Measurements from ENCODE around the gene B3GNT2. TPM values are rescaled to one million over a fixed set of nuclear protein-coding genes. Genes with fewer than 3 reads are reported as not detected.

Gene B3GNT2
- total RNA-seq, 1 experiment from 2014 or later, result 14.0 TPM

DNA sequence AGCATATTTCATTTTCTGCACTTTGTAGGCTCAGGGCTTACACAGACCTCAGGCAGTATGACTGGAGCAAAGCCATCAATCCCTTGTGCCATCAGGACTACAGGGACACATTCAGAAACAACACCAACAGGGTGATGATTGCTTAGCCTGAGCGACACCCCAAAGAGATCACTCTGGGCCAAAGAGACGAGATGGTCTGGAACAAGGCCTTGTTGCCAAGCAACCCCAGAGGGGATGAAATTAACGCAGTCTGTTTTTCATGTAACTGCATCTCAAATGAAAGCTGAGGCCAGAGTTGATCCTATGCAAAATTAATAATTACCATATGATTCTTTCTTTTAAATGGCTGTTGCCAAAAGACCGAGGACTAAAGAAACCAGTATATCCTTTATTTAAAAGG lies 20.2 kb upstream of the B3GNT2 start:
- no peak for DNase-seq (ENCODE audit: low read depth in 1 of 2, low spot score in 2 of 2)
- H3K27ac ChIP-seq, result no peak overlapping the region

DNA sequence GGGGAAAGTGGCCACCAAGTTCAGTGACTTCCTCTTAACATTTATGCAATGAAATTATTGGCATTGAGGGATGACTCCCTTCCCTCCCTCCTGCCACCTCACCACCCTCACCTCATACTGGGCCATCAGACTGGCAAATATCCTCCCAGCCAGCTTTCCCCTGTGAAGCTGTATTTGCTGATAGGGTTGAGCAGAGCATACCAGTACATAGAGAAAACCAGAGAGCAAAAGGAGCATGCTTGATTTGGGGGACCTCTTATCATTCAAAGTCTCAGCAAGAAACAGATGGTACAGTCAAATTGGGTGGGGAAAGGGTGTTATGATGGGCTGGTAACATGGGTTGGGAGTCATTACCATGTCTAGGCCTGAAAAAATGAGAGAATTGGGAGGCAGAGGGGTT lies 19.1 kb upstream of the B3GNT2 start:
- H3K9me3 ChIP-seq (replicated peaks), result no peaks in the 10 kb centered on the region
- no peak overlapping the region for H3K27ac ChIP-seq
- no peaks in the 10 kb centered on the region for H3K4me1 ChIP-seq (replicated peaks)
- no peak overlapping the region for H3K4me3 ChIP-seq
- no peaks in the 10 kb centered on the region for H3K36me3 ChIP-seq
- no peak for DNase-seq (ENCODE audit: low read depth in 1 of 2, low spot score in 2 of 2)
- H3K27me3 ChIP-seq (replicated peaks), result no peaks in the 10 kb centered on the region

More for the DNA sequence above, 20.2 kb upstream of the B3GNT2 start:
- H3K4me3 ChIP-seq, result no peak overlapping the region
- H3K9me3 ChIP-seq (replicated peaks), result no peaks in the 10 kb centered on the region
- H3K27me3 ChIP-seq (replicated peaks), result no peaks in the 10 kb centered on the region
- H3K4me1 ChIP-seq (replicated peaks), result no peaks in the 10 kb centered on the region
- H3K36me3 ChIP-seq, result no peaks in the 10 kb centered on the region

DNA sequence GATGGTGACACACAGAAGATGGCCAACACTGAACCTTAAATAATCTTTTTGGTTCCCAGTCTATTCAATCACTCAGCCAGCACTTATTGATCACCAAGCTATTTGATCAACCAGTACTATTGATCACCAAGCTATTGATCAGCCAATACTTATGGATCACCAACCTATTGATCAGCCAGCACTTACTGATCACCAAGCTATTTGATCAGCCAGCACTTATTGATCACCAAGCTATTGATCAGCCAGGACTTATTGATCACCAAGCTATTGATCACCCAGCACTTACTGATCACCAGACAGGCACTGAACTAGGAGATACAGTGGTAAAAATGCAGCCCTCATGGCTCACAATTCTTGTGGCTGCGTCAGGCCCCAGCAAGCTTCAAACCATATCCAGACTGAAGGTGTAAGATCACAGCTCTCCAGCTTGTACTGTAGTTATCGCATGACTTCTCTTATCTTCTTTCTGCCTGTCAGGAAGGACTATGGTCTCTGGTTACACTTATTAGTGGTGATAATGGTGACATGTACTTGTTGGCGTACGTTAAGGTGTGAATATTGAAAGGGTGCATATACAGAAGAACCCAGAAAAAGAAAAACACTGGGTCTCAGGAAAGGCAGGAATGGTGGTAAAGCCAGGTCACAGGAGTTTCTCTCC lies 18.4 kb upstream of the B3GNT2 start:
- DNase-seq (ENCODE audit: low read depth in 1 of 2, low spot score in 2 of 2), result no peak
- Histone ChIP-seq H3K27me3 (replicated peaks) (no peaks in the 10 kb centered on the region), H3K4me1 (replicated peaks) (no peaks in the 10 kb centered on the region), H3K4me3 (no peak overlapping the region), H3K9me3 (replicated peaks) (no peaks in the 10 kb centered on the region), H3K36me3 (no peaks in the 10 kb centered on the region), H3K27ac (no peak overlapping the region)

DNA sequence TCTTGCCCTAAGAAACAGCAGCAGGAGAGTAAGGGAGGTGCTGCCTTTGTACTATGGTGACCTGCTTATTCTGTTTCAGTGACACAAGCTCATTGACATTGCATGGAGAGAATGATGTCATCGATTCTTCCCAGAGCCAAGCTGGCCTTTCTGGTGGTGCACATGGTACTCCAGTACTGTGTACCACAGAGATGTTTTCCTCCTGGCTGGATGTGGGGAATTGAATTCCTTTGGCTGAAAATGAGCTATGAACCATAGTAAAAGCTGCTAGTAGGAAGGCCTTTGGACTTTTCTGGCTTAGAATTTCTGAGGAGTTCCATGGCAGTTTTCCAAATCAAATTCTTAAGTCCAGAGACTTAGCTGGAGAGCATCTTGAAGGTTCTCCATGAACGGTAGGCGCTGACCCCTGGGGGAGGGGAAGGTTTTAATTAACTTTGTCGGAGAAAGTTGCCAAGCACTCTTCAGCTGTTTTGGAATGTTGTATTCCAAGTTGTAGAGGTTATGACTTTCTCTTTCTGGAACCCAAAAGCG lies 17.1 kb upstream of the B3GNT2 start:
- no peaks in the 10 kb centered on the region for H3K27me3 ChIP-seq (replicated peaks)
- no peak overlapping the region for H3K27ac ChIP-seq
- no peak for DNase-seq (ENCODE audit: low read depth in 1 of 2, low spot score in 2 of 2)
- H3K4me1 ChIP-seq (replicated peaks), result no peaks in the 10 kb centered on the region
- no peaks in the 10 kb centered on the region for H3K9me3 ChIP-seq (replicated peaks)
- H3K36me3 ChIP-seq, result no peaks in the 10 kb centered on the region
- H3K4me3 ChIP-seq, result no peak overlapping the region

DNA sequence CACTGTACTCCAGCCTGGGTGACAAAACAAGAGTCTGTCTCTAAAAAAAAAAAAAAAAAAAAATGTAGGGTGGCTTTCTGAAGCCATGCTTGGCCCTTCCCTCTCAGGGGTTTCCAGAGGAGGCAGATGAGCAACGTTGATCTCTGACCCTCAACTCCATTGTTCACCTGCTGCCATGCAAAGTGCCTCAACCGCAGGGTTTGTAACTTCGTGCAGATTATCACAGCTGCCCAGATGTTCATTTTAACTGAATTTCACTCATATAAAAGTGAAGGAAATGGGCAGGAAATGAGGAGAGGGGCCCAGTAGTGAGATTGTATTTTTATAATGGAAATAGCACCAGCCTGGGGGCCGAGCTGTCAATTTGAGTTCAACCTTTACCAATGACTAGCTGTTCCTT lies 14.9 kb upstream of the B3GNT2 start:
- no peak overlapping the region for H3K4me3 ChIP-seq
- H3K4me1 ChIP-seq (replicated peaks), result no peaks in the 10 kb centered on the region
- H3K9me3 ChIP-seq (replicated peaks), result no peaks in the 10 kb centered on the region
- H3K36me3 ChIP-seq, result no peaks in the 10 kb centered on the region
- no peak for DNase-seq (ENCODE audit: low read depth in 1 of 2, low spot score in 2 of 2)
- no peak overlapping the region for H3K27ac ChIP-seq
- H3K27me3 ChIP-seq (replicated peaks), result no peaks in the 10 kb centered on the region

DNA sequence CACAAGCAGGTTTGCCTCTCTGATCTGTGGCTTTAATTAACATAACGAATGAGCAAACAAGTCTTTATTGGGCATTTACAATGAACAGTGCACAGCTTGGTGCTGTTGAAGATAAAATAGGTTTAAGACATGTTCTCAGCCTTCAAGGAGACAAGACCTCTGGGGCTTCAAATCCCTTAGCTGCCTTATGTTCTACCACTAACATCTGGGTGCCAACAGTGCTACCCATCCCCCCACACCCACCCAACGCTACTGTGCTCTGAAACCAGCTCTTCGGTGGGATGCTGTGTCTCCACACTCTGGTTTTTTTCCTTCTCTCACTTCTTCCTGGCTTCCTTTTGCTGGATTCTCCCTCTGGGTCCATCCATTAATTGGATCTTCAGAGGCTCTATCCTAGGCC lies 14.1 kb upstream of the B3GNT2 start:
- Histone ChIP-seq H3K36me3 (no peaks in the 10 kb centered on the region), H3K4me3 (no peak overlapping the region), H3K9me3 (replicated peaks) (no peaks in the 10 kb centered on the region), H3K4me1 (replicated peaks) (no peaks in the 10 kb centered on the region), H3K27me3 (replicated peaks) (no peaks in the 10 kb centered on the region), H3K27ac (no peak overlapping the region)
- no peak for DNase-seq (ENCODE audit: low read depth in 1 of 2, low spot score in 2 of 2)

DNA sequence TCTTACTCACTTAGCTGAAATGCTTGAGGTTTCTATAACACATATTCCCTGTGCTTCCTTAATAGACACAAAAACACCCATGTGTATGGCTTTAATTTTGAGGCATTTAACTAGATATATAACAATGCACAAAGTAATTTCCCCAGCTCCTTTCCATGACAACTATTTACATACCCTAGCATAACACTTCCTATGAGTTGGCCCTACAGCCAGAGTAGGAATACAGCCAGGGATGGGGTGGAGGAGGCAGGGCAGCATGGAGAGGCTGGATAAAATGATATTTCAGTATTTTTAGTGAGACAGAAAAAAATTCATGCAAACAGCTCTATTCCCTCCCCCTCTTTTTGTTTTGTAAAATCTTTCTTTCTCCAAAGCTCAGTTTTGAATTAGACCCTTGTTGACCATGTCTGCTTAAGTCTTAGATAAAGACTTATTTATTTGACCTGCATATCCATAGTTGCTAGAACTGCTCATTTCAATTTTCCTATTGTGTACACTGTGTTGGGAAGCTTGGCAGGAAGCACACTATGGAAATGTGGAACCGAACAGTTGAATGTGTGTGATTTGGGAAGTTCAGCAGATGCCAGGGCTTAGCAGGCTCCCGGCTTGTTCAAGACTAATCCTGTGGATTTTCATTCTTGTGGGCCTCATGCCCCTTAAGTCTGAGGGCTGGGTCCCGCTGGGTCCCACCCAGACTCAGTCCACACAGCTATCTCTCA lies 11.2 kb upstream of the B3GNT2 start:
- no peak for DNase-seq (ENCODE audit: low read depth in 1 of 2, low spot score in 2 of 2)
- Histone ChIP-seq H3K27ac (no peak overlapping the region), H3K4me3 (no peak overlapping the region), H3K27me3 (replicated peaks) (no peaks in the 10 kb centered on the region), H3K9me3 (replicated peaks) (no peaks in the 10 kb centered on the region), H3K36me3 (no peaks in the 10 kb centered on the region), H3K4me1 (replicated peaks) (no peaks in the 10 kb centered on the region)

DNA sequence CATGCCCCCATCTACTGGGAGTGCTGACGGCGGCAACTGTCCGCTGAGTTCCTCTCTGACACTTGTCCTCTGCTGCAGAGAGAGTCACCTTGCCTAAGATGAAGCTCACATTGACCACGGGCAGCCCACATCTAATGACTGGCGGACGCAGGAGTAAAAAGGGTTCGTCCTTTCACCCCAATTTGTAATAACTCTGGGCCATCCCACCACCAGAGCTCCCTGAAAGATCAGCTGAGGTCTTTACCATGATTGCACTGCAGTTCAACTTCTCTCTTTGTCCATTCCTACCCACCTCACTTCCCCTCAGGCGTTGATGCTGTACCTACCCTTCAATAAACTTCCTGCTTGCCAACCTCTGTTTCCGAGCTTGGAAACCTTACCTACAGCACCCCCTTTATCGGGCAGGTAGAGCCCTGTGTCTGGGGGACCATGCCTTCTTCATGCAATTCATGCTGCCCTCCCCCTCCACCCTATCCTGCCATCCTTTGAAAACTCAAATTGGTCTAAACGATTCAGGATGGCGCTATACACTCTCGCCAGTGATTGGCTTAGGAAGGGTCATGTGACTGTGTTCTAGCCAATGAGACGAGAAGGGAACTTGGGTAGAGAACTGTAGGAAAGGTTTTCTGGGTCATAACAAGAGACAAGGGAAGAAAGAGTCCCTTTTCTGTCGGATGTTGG lies 10.3 kb upstream of the B3GNT2 start:
- Histone ChIP-seq H3K36me3 (no peaks in the 10 kb centered on the region), H3K27ac (no peak overlapping the region), H3K4me1 (replicated peaks) (no peaks in the 10 kb centered on the region), H3K9me3 (replicated peaks) (no peaks in the 10 kb centered on the region), H3K27me3 (replicated peaks) (no peaks in the 10 kb centered on the region), H3K4me3 (no peak overlapping the region)
- DNase-seq (ENCODE audit: low read depth in 1 of 2, low spot score in 2 of 2), result no peak

DNA sequence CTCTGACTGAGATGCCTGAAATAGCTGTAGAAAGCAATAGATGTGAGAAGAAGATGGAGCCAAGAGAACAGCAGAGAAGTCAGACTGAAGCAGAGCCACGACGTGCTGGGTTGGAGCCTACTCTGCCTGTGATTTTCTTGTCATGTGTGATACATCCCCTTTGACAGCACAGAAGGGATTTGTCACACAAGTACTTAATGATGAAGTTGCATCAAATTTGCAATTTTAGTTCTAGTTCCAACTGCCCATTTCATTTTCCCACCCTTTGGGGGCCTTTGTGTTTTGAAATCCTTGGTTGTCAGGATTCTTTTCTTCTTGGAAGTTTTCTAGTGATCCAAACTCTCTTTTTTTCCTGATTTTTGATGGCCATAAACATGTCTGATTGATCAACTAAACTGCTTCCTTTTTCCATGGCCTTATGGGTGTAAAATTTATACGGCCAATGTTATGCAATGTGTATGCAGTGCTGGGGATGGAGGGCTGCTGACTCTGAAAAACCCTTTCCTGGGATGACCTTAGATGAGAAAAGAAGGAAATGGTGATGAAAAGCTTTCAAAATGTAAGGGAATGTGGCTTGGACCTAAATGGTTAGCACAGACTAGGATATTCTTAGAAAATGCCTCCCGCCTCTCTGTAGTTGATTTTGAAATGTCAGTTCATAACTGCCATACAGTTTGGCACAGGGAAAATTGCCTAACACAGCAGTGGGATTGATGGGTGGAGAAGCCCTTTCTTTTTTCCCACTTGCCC lies 9.6 kb upstream of the B3GNT2 start:
- H3K27me3 ChIP-seq (replicated peaks), result no peaks in the 10 kb centered on the region
- no peak for DNase-seq (ENCODE audit: low read depth in 1 of 2, low spot score in 2 of 2)
- no peak overlapping the region for H3K4me3 ChIP-seq
- H3K36me3 ChIP-seq, result no peaks in the 10 kb centered on the region
- H3K9me3 ChIP-seq (replicated peaks), result no peaks in the 10 kb centered on the region
- H3K4me1 ChIP-seq (replicated peaks), result no peaks in the 10 kb centered on the region
- H3K27ac ChIP-seq, result no peak overlapping the region

DNA sequence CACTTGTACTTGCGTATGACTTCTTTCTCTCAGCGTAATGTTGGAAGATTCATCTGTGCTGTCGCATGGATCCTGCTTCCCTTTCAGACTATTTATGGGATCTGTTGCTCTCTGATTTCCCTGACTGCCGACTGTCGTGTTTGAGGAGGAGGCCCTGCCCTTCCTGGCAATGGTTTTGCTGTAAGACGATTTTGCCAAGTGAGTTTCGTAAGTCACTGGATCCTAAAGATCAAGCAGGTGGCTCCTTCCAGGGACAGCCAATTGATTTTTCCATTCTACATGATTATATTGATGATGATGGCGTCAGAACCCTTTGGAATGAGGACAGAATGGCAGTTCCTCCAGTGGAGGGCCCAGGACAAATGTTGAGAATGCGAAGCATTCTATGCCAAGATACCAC lies 8.7 kb upstream of the B3GNT2 start:
- Histone ChIP-seq H3K27ac (no peak overlapping the region), H3K36me3 (no peaks in the 10 kb centered on the region), H3K4me1 (replicated peaks) (no peaks in the 10 kb centered on the region), H3K27me3 (replicated peaks) (no peaks in the 10 kb centered on the region), H3K9me3 (replicated peaks) (no peaks in the 10 kb centered on the region), H3K4me3 (no peak overlapping the region)
- no peak for DNase-seq (ENCODE audit: low read depth in 1 of 2, low spot score in 2 of 2)

DNA sequence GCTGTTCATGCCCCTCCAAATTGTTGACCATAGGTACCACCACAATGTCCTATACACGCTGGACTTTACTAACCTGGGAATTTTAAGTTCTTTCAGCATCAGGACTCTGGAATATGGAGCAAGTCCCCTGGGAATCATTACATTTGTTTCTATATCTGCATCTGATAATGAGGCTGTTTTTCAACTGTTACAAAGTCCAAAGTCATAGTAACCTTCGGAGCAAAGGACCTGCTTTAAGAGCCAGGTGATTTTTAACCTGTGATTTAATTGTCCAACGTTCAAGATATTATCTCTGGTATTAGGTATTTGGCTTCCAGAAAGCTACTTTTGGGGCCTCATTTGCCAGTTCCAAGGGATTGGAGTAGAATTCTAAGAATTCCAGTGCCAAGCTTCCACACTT lies 7.5 kb upstream of the B3GNT2 start:
- Histone ChIP-seq H3K9me3 (replicated peaks) (no peaks in the 10 kb centered on the region), H3K4me3 (no peak overlapping the region), H3K27ac (no peak overlapping the region), H3K4me1 (replicated peaks) (no peaks in the 10 kb centered on the region), H3K27me3 (replicated peaks) (no peaks in the 10 kb centered on the region), H3K36me3 (no peaks in the 10 kb centered on the region)
- no peak for DNase-seq (ENCODE audit: low read depth in 1 of 2, low spot score in 2 of 2)

DNA sequence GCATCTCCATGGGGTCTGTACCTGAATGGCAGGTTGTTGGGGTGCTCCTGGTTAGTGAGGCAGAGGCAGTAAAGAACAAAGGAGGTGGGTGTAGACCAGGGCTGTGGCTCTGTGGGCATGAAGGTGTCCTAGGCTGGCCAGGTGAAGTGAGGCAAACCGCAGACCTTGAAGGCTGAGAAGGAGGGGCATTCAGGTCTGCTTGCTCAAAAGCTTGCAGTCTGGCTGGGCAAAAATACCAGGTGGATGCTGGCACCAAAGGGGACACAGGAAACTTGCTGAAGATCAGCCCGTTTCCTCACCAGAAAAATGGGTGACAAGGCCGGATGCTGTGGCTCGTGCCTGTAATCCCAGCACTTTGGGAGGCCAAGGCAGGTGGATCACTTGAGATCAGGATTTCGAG lies 6.7 kb upstream of the B3GNT2 start:
- DNase-seq (ENCODE audit: low read depth in 1 of 2, low spot score in 2 of 2), result no peak
- H3K4me3 ChIP-seq, result no peak overlapping the region
- no peaks in the 10 kb centered on the region for H3K36me3 ChIP-seq
- no peak overlapping the region for H3K27ac ChIP-seq
- H3K27me3 ChIP-seq (replicated peaks), result no peaks in the 10 kb centered on the region
- H3K4me1 ChIP-seq (replicated peaks), result no peaks in the 10 kb centered on the region
- no peaks in the 10 kb centered on the region for H3K9me3 ChIP-seq (replicated peaks)

DNA sequence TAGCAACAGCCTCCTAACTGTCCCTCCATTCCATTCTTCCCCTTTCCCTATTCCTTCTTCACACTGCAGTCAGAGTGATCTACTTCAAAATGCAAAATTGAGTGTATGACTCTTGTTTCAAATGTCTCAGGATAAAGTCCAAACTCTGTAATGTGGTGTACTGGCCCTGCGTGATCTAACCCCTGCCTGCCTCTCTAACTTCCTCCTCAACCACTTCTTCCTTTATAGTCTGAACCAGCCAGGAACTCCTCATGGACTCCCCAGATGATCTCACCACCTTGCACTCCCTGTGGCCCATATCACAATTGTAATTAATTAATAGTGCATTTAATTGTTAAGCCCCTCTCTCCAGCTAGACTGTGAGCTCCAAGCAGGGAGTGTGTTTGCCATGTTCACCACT lies 3.1 kb upstream of the B3GNT2 start:
- no peak overlapping the region for H3K27ac ChIP-seq
- no peaks in the 10 kb centered on the region for H3K27me3 ChIP-seq (replicated peaks)
- H3K9me3 ChIP-seq (replicated peaks), result 0 out of 2 replicates have a peak, but pooled peaks cover 2% of the 10 kb centered on the region
- H3K4me1 ChIP-seq (replicated peaks), result 0 out of 2 replicates have a peak, but pooled peaks cover 3% of the 10 kb centered on the region
- no peak overlapping the region for H3K4me3 ChIP-seq
- no peak for DNase-seq (ENCODE audit: low read depth in 1 of 2, low spot score in 2 of 2)
- H3K36me3 ChIP-seq, result peaks cover 3% of the 10 kb centered on the region; the same call in 1 of the 2 replicates

All from SJSA1 (cell line).